Raji (cell line): ENCODE data around the gene PDIK1L.

ENCODE experiments used
- POLR2A ChIP-seq: IDR thresholded peaks from 2 replicates; pipeline ENCODE4 v1.6.1; 2011; ENCODE audit warnings: low read depth, low read length, control low read depth; ENCODE audit not compliant: insufficient read depth

PDIK1L gene

DNA sequence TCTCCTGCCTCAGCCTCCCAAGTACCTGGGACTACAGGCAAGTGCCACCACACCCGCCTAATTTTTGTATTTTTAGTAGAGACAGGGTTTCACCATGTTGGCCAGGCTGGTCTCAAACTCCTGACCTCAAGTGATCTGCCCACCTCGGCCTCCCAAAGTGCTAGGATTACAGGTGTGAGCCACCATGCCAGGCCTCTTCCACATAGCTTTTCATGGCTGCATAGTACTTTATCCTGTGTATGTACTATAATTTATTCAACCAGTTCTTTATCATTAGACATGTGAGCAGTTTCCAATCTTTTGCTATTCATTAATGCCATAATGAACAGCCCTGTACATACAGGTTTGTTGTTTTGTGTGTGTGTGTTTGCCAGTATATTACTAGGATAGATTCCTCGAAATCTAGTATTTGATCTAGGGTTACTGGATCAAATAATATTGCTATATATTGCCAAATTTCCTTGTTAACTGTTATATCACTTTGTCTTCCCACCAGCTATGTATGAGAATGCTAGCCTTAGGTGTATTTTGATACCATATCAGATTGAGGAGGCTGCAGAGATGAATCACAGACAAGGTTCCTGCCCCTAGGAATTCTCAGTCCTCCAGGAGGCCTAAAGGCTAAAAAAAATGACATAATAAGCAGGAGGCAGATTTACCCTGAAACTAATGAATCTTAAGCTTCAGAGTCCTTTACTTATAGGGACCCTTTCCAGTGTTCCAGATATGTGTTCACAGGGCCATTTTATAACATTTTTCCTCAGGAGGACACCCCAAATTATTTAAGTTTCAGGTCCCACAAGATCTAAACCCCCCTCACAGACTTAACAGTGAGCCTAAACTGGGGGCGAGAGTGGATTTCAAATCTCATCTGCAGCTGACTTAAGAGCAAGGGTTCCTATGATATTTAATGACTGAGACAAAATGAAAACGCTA lies 2.1 kb upstream of the PDIK1L start:
- 0 out of 2 replicates have a peak, but pooled peaks have one; percentile 7 for TF ChIP-seq POLR2A

DNA sequence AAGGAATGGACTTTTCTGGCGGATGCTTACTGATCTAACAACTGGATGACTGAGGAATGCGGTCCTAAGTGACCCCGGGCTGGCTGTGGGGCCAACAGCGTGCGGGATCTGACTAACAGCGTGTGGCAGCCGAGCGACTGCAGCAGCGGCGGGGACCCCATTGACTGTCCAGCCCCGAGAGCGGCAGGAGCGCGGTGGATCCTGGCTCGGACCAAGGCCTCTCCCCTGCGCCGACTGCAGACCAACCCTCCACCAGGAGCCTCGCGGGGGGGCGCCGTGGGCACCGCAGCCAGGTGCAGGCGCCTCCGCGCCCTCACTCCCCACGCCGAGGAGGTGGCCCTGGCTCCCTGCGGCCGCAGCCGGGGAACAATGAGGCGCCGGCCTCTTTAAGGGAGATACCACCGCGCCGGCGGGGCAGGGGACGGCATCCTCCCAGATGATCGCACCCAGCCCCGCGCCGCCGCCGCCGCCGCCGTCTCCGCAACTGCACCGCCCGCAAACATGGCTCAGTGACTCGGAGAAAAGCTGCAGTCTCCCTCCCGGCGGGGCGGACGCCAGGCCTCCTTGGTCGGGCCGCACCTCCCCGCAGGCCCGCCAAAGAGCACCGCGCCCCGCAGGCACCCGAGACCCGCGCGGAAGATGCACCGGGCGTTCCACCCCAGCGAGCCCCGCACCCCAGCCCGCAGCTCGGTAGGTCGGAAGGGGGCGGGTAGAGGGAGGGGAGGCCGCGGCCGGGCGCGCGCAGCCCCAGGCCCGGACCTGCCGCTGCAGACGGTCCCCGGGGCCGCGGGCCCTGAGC lies 694 bp upstream of the PDIK1L start:
- TF ChIP-seq POLR2A: peak; percentile 48; the same call in 1 of the 2 replicates

DNA sequence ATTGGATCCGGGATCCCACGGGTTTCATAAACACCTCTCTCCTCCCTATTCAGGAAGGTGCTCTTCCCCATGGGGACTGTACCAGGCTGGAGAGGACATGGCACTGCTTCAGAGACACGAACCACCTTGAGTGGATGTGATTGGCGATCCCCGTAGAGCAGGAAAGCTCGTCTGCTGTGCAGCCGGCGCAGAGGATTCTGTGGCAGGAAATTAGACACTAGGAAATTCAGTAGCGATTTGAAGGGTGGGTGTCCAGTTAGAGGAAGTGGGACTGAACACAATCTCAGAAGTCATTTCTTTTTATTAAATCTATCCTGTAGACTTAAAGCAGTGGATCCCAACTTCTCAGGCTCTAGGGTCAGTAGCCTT lies 767 bp downstream of the PDIK1L start:
- no peak for TF ChIP-seq POLR2A

- no peak for TF ChIP-seq POLR2A
These were observed 2.7 kb downstream of the PDIK1L start for GRCh38 chr1:26114165-26114927.

- TF ChIP-seq POLR2A: no peak
These were observed 8.4 kb downstream of the PDIK1L start for GRCh38 chr1:26119892-26120608.

GRCh38 chr1:26121854-26122773 lies 10.5 kb downstream of the PDIK1L start:
- TF ChIP-seq POLR2A: no peak

GRCh38 chr1:26122988-26123973 lies 11.7 kb downstream of the PDIK1L start:
- TF ChIP-seq POLR2A: no peak

DNA sequence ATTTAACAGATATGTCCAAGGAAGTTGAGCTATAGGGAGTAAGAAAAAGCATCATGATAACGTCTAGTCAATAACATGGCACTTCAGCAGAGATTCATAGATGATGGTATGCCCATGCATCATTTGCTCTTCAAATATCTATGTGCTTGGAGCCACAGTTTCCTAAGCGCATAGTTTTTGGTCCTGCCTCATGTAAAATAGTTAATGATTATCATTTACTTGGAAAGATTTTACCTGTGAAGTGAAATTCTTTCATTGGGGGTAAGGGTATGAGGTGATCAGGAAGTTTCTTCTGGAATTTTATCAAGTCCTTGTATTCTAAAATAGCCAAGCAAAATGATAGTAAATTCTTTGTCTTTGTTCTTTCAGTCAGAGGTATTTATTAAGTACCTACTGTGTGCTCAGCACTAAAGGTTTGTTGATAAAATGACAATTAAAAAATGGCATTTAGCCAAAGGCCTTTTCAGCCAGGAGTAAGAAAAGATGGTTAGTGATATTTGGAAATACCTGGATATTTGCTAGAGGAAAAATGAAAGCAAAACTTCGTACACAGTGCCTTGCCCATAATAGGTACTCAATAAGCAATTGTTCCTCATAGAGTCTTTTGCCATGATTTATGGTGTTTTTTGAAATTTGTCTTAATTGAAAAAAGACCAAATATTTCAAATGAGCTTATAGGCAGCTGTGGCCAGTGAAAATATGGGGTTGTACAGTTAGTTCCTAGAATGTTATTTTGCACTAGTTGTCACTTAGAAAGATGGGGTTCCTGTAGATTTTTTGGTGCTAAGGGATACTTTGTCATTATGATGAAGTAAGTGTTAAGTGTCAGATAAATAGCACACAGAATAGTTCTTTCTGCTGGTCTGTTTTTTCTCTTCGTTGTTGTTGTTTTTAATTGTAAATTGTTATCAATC lies 13.1 kb downstream of the PDIK1L start:
- no peak for TF ChIP-seq POLR2A

GRCh38 chr1:26125382-26125781 lies 13.8 kb downstream of the PDIK1L start:
- TF ChIP-seq POLR2A: no peak

DNA sequence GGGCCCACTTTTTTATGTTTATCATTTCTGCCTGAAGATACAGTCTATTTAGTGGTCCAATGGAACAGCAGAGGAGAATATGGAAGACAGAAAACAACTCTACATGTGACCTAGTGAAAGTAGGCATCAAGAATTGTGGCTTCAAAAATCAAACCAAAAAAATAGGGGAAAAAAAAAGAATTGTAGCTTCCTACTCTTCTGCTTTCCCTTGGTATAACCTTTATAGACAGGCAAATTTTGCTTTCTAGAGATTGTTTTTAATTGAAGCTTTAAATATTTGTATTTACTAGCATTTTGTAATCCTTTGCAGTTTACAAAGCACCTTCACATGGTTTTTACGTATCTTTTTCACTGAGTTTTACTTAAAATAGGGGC lies 14.3 kb downstream of the PDIK1L start:
- TF ChIP-seq POLR2A: no peak

- no peak for TF ChIP-seq POLR2A
These were observed 14.9 kb downstream of the PDIK1L start for GRCh38 chr1:26126321-26127084.
